SH-SY5Y (cell line): Measurements from ENCODE around the gene SLC6A13.

Source experiments
- GATA2 ChIP-seq: IDR thresholded peaks from 2 replicates; pipeline ENCODE4 v1.6.1; 2011; ENCODE audit warnings: mild to moderate bottlenecking, low read depth, low read length
- GATA3 ChIP-seq: IDR thresholded peaks from 2 replicates; pipeline ENCODE4 v1.6.1; 2011; ENCODE audit warnings: low read depth, mild to moderate bottlenecking, low read length, moderate library complexity

GRCh38 chr12:175759-176158, 86.9 kb downstream of the SLC6A13 start:
- TF ChIP-seq GATA2 (no peak), GATA3 (no peak)
